Activated CD4-positive, alpha-beta T cell treated with anti-CD3 and anti-CD28 coated beads, Interleukin-2, amount 50 U/mL, for 4 hours (primary cell): ENCODE results near the gene CEP112.
"Not testable (repeated sequence)": the region's sequence is repeated elsewhere in the genome, so short reads cannot be mapped to it uniquely, and the experiment has no call there.

Experiments
- DNase-seq, 2 experiments: peaks; one replicate each; pipeline ENCODE4 v3.0.0-alpha.2; 2020

The CEP112 gene

DNA sequence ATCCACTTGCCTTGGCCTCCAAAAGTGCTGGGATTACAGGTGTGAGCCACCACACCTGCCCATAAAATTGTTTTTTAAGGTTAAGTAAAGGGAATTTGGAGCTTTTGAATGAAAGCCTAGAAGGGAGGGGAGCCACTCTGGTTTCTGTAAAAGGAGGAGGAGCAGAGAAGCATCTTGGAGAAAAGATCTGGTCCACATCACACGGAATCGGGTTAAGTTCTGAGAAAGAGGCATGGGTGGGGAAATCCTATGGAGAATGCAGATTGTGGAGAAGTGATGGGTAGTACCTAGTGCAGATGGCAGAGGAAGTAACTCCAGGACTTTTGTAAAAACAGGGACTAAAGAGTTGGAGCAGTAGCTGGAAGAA is 18.3 kb upstream of the CEP112 start:
- no peak for DNase-seq

DNA sequence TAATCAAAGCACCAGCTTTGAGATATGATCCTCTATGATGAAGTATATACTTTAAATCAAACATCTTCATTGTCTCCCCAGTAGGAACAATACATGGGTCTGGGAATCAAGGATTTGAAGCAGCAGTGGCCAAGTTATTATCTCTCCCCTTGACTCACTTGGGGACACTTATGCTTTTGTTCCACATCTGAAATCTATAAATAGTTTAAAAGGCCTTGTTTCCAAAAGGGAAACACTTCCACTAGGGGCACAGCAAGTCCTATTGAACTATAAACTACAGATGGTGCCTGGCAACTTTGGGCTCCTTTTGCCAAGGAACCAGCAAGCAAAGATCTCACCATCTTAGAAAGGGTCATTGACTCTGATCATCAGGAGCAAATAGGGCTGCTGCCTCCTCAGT is 16.0 kb upstream of the CEP112 start:
- no peak for DNase-seq

DNA sequence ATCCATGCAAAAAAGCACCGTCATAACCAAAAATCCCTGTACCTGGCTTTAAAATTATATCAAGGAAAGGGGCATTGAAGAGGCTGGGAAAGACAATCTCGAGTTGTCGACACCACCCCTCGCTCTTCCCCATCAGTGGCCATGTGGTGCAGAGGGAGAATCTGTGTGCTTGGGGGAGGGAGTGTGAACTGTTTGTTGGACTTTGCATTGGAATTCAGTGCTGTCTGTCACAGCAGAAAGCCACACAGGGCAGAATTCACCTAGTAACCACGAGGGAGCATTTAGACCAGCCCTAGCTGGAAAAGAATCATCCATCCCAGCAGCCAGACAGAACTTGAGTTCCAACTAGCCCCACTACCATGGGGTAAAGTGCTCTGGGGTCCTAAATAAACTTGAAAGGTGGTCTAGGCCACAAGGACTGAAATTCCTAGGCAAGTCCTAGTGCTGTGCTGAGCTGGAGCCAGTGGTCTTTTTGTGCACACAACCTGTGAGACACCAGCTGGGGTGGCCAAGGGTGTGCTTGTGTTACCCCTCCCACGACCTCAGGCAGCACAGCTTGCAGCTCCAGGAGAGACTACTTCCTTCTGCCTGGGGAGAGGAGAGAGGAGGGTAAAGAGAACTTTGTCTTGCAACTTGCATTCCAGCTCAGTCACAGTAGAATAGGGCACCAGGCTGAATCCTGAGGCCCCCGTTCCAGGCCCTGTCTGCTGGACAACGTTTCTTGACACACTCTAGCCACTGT is 11.5 kb upstream of the CEP112 start:
- no peak for DNase-seq

DNA sequence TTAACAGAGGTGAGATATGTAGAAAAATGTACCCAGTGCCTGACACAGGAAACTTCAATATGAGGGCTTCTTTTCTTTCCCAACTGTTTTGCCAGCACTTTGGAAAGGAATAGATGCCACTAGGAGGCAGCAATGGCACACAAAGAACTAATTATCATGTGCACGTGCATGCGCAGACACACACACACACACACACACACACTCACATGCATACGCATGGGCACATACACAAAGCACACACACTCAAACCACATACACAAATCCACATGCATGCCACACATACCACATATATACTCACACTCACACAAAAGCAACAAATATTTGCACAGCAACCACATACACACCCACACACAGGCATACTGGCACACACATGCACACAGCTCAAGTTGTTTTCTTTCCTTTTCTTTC is 8.8 kb upstream of the CEP112 start:
- DNase-seq, result peak; percentile 31 to 32

DNA sequence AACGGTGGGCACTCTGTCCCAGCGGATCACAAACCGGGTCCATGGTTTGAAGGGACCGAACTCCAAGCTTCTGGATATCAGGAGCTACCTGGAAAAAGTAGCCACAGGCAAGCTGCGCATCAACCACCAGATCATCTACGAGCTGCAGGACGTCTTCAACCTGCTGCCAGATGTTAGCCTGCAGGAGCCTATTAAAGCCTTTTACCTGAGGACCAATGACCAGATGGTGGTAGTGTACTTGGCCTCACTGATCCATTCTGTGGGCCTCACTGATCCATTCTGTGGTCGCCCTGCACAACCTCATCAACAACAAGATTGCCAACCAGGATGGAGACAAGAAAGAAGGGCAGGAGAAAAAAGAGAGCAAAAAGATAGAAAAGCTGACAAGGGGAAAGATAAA is 6.3 kb upstream of the CEP112 start:
- no peak for DNase-seq

DNA sequence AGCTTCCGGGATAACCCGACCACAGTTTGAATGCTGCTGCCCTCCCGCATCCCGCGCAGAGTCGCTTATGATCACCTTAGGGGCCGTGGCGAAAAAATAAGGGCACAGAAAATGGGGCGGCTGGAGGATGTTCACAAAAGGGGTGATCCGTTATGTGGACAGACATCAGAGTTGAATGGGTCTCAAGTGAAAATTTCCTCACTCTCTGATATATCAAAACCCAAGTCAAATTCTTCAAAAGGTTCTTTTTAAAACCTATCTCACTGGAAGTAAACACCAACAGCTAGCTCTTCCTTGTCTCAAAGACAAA is 400 bp upstream of the CEP112 start:
- no peak for DNase-seq

DNA sequence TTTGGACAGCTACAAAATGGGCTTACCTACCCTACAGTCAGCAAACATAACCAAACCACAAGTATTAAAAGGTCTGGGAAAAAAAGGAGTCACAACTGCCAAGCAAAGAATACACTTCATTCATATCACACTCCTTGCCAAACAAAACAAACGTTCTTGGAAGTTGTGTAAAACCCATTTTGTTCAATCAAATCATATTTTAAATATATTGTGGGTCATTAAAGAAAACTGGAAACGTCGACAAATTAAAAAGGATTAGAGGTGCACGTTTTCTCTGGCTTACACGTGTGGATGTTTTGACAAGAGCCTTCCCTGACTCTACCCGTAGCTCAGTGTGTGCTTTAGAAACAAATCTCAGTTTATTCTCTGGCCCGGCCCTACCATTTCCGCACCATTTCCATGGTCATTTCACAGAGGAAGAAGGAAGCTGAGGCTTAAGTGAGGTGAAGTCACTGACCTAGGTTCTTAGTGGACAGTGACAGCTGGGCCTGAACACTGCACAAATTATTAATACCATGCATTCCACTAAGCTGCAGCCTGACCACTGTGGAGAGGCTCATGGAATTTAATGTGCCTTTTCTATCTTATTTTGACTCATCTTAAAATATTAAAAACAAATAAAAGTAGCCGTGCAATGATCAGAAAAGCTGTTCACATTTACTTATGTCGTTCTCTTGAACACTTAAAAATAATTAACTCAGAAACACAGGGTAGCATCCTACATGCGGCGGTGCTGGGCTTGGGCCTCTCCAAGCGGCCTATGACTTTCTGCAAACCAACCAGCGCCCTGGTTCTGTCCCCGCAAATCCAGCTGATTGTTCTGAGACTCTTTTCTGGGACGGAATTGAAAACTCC is 968 bp downstream of the CEP112 start:
- DNase-seq, result no peak

DNA sequence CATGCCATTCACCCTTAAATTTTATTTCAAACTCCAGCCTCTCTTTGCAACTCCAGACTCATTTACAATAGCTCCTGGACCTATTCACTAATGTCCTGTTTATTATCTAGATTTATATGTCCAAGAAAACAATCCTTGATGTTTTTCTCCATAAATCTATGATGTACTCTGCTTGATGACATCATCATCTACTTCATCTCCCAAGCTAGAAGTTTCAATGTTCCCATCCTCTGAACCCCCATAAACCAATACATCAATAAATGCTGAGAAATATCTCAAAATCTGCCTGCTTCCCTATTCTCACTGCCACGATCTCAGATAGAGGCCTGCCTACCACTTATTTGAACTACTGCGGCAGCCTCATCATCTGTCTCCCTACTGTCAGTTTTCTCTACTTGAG is 4.2 kb downstream of the CEP112 start:
- no peak for DNase-seq

DNA sequence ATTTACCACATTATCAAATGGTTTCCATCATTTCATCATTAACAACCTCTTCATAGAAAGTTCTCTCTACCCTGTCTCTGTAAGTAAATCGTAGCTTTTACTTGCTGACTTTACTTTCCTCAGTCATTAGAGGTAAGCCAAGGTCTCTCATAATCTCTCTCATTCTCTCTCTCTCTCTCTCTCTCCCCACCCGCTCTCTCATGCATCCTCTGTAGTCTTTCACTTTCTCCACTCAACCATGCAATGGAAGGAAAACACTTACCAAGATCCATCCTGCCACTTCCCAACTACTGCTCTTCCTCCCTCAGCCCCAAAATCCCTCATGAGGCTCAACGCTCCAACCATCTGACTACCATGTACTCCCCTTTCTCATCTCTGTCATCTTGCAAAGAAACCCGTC is 6.1 kb downstream of the CEP112 start:
- no peak for DNase-seq

DNA sequence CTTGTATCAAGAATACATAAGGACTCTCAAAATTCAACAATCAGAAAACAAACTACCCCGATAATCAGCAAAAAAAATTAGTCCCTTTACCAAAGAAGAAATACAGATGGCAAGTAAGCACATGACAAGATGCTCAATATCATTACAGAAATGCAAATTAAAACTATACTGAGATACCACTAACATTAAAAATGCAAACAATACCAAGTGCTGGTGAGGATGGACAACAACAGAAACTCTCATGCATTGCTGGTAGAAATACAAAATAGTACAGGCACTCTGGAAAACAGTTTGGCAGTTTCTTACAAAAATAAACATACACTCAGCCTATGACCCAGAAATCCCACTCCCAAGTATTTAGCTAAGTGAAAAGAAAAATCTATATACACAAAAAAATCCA is 7.5 kb downstream of the CEP112 start:
- DNase-seq, result no peak

DNA sequence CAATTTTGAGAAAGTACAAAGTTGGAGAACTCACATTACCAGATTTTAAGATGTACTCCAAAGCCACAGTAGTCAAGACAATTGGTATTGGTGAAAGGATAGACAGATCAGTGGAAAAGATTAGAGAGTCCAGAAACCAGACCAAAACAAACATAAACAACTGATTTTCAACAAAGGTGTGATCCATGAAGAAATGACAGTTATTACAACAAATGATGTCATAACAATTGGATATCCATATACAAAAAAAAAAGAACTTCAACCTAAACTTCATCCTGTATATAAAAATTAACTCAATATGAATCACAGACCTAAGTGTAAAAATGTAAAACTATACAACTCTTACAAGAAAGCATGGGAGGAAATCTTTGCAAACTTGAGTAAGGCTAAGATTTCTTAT is 8.4 kb downstream of the CEP112 start:
- no peak for DNase-seq

DNA sequence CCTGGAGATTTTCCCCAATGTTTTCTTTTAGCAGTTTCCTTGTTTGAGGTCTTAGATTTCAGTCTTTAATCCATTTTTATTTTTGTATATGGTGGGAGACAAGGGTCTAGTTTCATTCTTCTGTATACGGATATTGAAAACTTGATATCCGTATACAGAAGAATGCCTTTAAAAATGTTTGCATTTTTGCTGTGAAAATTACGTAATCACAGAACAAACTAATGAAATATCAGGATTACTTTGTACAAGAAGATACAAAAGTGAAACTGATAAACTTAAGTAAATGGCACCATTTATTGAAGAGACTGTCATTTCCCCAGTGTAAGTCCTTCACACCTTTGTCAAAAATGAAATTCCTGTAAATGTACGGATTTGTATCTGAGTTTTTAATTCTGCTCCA is 13.3 kb downstream of the CEP112 start:
- DNase-seq, result no peak

DNA sequence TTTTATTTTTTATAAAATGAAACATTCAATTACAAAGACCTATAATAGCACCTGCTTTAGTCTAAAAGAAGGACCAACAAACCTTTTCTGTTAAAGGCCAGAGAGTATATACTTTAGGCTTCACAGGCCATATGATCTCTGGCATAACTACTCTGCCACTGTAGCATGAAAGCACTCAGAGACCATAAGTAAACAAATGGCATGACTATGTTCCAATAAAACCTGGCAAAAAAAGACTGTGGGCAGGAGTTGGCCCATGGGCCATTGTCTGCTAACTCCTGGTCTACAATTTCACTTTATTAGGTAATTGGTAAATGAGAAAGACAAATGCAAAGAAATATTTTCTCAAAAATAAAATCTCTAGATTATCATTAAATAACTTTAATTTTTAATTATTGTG is 14.9 kb downstream of the CEP112 start:
- no peak for DNase-seq

DNA sequence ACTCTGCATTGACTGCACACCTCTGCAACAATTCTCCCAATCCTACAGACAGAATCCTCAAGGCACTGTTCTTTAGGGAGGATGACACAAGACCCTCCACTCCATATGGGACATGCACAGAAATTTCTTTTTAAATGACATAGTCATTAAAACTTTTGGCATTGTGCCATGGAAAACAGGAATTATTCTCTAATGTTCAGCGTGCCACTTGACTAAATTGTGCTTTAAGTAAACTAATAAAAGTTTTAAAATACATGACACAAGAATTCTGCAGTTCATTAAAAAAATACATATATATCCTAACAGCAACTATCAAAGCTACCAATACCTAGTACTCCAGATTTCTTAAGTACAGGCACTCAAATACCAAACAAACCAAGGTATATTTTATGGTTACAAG is 16.0 kb downstream of the CEP112 start:
- DNase-seq, result no peak

DNA sequence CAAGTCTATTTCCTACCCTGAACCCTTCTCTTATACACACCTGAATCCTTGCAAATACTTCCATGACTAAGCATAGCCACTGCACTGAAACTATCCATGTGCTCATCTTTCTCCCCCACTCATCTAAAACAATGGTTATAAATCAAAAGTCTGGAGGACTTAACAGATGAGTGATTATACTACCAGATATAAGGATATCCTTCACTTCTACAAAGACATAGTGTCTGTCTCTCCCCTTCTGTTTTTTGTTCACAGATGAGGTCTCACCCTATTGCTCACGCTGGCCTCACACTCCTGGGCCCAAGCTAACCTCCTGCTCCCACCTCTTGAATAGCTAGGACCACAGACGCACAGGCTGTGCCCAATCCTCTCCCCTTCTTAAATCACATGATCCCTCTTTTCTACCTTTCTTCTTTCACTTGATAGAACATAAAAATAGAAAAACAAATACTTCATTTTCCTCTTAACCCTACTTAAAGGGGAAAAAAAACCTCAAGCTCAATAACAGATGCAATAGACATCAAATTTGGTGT is 19.2 kb downstream of the CEP112 start:
- no peak for DNase-seq

DNA sequence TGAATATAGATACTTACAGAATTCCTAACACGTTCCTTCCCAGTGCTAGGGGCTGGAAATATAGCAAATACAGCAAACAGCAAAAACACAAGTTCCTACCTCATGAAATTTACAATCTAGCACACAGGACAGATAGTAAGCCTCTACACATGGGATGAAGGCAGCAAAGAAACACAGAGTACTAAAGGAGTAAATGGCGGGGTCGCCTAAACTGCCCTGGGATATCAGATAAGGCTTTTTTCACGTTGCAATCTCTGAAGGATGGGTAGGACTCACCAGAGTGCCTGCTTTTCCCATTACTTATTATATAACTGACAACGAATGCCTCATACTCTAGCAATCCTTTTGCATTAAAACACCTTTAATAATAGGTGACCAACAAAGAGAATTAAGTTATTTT is 19.8 kb downstream of the CEP112 start:
- DNase-seq, result no peak

DNA sequence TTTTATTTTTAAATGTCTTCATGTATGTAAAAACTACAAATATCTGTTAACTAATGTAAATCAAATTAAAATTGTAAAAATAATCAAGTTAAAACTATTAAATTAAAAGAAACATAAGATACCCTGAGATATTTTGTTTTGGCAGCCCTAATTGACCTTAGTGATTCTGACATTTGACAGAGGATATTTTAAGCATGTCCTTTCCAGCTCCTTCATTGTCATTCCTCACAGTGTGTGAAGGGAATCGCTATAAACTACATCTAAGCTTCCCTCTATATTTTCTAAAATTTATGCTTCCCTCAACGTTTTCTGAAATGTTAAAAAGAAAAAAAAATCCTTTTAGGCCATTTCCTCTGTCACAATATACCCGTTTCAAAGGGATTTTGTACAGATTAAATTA is 20.2 kb downstream of the CEP112 start:
- no peak for DNase-seq

DNA sequence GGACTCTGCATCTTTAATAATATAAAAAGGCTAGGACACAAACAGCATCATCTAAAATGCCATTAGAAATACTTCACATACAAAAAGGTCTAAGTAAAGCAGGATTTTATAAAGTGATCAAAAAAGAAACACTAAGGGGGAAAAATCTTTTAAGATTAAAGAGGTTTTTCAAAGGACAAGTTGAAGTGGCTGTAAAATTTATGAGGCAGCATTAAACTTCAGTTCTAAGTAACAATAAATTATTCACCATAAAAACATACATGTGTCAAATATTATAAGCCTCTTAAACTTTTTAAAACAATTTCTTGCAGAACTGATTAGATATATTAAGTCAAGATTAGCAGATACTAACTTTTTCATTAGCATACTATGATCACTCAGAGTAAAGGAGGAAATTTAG is 20.8 kb downstream of the CEP112 start:
- DNase-seq, result no peak

DNA sequence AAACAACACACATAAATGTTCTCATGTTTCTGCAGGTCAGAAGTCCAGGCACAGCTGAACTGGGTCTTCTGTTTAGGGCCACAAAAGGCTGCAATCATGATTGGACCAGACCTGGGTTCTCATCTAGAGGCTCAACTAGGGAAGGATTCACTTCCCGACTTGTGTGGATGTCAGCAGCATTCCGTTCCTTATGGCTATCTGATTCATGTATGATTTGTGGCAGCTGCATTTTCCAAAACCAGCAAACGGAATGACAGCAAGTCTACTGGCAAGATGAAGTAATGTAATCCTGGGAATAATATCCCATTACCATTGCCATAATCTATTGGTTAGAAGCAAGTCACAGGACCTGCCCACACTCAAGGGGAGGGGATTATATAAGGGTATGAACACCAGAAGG is 22.1 kb downstream of the CEP112 start:
- DNase-seq, result no peak

DNA sequence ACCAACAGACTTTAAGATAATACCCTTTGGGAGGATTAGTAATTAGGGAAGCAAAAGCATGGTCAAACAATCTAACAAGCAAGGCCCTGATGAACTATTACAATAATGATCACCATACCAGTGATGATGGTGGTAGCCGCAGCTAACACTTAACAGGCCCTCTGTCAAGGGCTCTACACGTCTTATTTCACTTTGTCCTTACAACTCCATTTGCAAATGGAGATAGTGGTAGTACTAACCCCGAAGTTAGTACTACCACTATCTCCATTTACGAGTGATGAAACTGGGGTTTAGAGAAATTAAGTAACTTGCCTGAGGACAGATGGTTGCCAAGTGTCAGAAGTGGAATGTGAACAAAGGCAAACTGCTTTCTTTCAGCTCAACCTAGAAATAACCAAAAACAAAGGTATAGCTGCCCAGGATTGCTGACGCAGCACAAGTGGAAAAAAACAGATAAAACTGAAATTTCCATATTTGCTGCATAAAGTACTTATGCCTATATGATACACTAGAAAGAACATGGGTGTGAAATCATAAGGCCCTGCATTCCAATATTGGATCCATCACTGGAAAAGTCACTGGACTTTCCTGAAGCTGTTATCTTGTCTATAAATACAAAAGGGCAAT is 24.6 kb downstream of the CEP112 start:
- DNase-seq, result no peak

DNA sequence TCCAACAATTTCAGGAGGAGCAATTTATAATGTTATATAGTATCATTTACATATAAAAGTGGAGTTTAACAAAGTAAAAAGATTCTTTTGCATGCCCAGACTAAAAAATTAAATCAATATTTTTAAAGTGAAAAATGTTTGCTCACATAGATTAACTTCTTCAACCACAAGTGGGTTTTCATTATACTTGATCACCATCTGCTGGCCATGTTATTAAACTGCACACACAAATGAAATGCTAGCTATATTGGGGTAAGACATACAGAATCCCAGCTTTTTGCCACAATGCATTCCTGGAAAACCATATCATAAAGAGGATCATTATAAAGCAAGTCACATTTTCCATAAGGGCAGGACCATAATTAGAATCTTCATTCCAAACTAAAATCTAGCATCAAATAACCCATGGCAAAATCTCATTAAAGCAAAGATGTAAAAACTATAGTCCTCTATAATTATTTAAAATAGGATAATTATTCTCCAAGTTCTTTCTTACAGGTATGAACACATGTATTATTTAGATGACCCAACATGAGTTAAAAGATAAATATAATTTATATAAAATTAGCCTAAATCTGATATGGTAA is 26.3 kb downstream of the CEP112 start:
- DNase-seq, result no peak

DNA sequence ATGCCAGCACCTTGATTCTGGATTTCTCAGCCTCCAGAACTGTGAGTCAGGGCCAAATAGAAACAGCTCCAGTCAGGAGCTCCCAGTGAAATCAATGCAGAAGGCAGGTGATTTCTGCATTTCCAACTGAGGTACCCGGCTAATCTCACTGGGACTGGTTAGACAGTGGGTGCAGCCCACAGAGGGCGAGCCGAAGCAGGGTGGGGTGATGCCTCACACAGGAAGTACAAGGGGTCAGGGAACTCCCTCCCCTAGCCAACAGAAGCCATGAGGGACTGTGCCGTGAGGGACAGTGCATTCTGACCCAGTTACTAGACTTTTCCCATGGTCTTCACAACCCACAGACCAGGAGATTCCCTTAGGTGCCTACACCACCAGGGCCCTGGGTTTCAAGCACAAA is 36.9 kb downstream of the CEP112 start:
- not testable (repeated sequence) for DNase-seq

DNA sequence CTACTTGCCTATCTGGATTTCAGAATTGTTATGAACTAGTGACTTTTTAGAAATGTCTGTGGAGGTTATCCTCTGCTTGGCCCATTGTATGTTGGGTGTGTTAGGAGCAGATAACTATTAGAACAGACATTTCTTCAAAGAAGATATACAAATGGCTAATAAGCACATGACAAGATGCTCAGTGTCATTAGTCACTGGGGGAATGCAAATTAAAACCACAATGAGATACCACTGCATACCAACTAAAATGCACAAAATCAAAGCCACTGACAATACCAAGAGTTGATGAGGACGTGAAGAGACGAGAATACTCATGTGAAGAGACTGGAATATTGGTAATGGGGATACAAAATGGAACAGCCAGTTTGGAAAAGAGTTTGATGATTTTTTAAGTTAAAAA is 39.2 kb downstream of the CEP112 start:
- no peak for DNase-seq

DNA sequence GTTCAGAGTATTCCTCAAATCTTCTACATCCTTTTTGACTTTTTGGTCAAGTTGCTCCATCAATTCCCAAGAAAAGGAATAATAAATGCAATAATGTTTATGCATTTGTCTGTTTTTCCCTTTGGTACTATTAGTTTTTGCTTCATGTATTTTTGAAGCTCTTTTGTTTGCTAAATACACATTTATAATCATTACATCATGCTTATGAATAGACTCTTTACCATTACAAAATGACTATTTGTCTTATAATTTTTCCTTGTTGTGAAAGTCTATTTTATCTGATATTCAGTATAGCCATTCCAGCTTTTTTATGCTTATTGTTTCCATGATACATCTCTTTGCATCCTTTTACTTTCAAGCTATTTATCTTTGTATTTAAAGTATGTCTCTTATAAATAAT is 41.2 kb downstream of the CEP112 start:
- no peak for DNase-seq
